Suprapubic skin (tissue), 4 donors: Measurements from ENCODE around the gene EP400. TPM values are rescaled to one million over a fixed set of nuclear protein-coding genes. Genes with fewer than 3 reads are reported as not detected.

Experiments used
- DNase-seq, 2 donors: peaks; one replicate each; pipeline ENCODE4 v3.0.0-alpha.2; 2019; ENCODE audit warnings: low spot score in 2 of 2
- H3K27ac ChIP-seq: fragments of 200-600 bp; sonication (generic); one replicate; pipeline ENCODE4 v1.5.1; 2019
- H3K27me3 ChIP-seq: fragments of 200-600 bp; sonication (generic); one replicate; pipeline ENCODE4 v1.5.1; 2019
- H3K36me3 ChIP-seq: fragments of 200-600 bp; sonication (generic); one replicate; pipeline ENCODE4 v1.5.1; 2019
- H3K4me1 ChIP-seq: fragments of 200-600 bp; sonication (generic); one replicate; pipeline ENCODE4 v1.5.1; 2019
- H3K4me3 ChIP-seq: fragments of 200-600 bp; sonication (generic); one replicate; pipeline ENCODE4 v1.5.1; 2019; ENCODE audit warnings: mild to moderate bottlenecking
- H3K9me3 ChIP-seq: fragments of 200-600 bp; sonication (generic); one replicate; pipeline ENCODE4 v1.5.1; 2019
- CTCF ChIP-seq, 2 donors: fragments of 200-600 bp in 1 of 2; fragments of 450-650 bp in 1 of 2; sonication (generic) in 1 of 2; IDR thresholded peaks; one replicate each; pipeline ENCODE4 v1.5.1; 2016 to 2019; ENCODE audit warnings: antibody characterized with exemption in 2 of 2, mild to moderate bottlenecking in 1 of 2, moderate library complexity in 1 of 2
- EP300 ChIP-seq: sonication (generic); formaldehyde crosslinking; IDR thresholded peaks from one replicate; pipeline ENCODE4 v1.6.1; 2017; ENCODE audit warnings: antibody characterized with exemption
- POLR2A ChIP-seq, 2 donors: fragments of 450-650 bp; IDR thresholded peaks; one replicate each; pipeline ENCODE4 v1.6.1; 2017; ENCODE audit warnings: antibody characterized with exemption in 2 of 2, mild to moderate bottlenecking in 2 of 2, moderate library complexity in 2 of 2
- POLR2AphosphoS5 ChIP-seq, 3 donors: sonication (generic); formaldehyde crosslinking; IDR thresholded peaks; one replicate each; pipeline ENCODE4 v1.6.1; 2017; ENCODE audit warnings: antibody characterized with exemption in 3 of 3
- WGBS: methylation state at CpG from one replicate; pipeline ENCODE4 v1.1.5; 2018; 5-methylcytosine and 5-hydroxymethylcytosine counted together
- total RNA-seq, 4 donors: library from RNA; depleted of rRNA; stranded (reverse); fragments of >200 nt; gene quantifications; one replicate each; pipeline ENCODE4 v1.1.0, GENCODE V29; 2016

The EP400 gene
- total RNA-seq, 4 donors from 2014 or later = 32.0 to 81.3 (median 40.1) TPM

- Histone ChIP-seq H3K36me3 (peaks cover 32% of the 10 kb centered on the region), H3K27ac (no peak overlapping the region), H3K27me3 (no peaks in the 10 kb centered on the region), H3K9me3 (no peaks in the 10 kb centered on the region), H3K4me3 (no peak overlapping the region), H3K4me1 (no peaks in the 10 kb centered on the region)
- DNase-seq = no peak
- TF ChIP-seq EP300 = no peak
- no peak for TF ChIP-seq CTCF (IDR thresholded peaks at IDR 0.05)
- no peak for TF ChIP-seq POLR2AphosphoS5 (IDR thresholded peaks at IDR 0.05)
- no peak for TF ChIP-seq POLR2A (IDR thresholded peaks at IDR 0.05)
- WGBS = 78% methylated on average over 4 of the region's 6 CpGs
Observed at GRCh38 chr12:132105467-132105866, 155.7 kb downstream of the EP400 start.

GRCh38 chr12:132106921-132107320 lies 157.2 kb downstream of the EP400 start:
- WGBS = 96% methylated on average over 7 of the region's 7 CpGs
- no peak overlapping the region for H3K27ac ChIP-seq
- no peaks in the 10 kb centered on the region for H3K4me1 ChIP-seq
- no peaks in the 10 kb centered on the region for H3K27me3 ChIP-seq
- DNase-seq = no peak
- no peaks in the 10 kb centered on the region for H3K9me3 ChIP-seq
- TF ChIP-seq POLR2A (IDR thresholded peaks at IDR 0.05) (no peak), EP300 (no peak), CTCF (IDR thresholded peaks at IDR 0.05) (no peak), POLR2AphosphoS5 (IDR thresholded peaks at IDR 0.05) (no peak)
- H3K4me3 ChIP-seq = no peak overlapping the region
- H3K36me3 ChIP-seq = peaks cover 44% of the 10 kb centered on the region

GRCh38 chr12:132108211-132108832 lies 158.6 kb downstream of the EP400 start:
- Histone ChIP-seq H3K4me1 (no peaks in the 10 kb centered on the region), H3K27me3 (no peaks in the 10 kb centered on the region), H3K9me3 (no peaks in the 10 kb centered on the region), H3K4me3 (no peak overlapping the region), H3K27ac (no peak overlapping the region), H3K36me3 (peaks cover 47% of the 10 kb centered on the region)
- 82% methylated on average over 16 of the region's 16 CpGs for WGBS
- peak in 1 of 2 donors; percentile 32 for DNase-seq
- TF ChIP-seq CTCF (IDR thresholded peaks at IDR 0.05) = no peak
- TF ChIP-seq POLR2A (IDR thresholded peaks at IDR 0.05) = no peak
- TF ChIP-seq EP300 = no peak
- TF ChIP-seq POLR2AphosphoS5 (IDR thresholded peaks at IDR 0.05) = no peak

- Histone ChIP-seq H3K36me3 (peaks cover 61% of the 10 kb centered on the region), H3K27me3 (no peaks in the 10 kb centered on the region), H3K4me1 (no peaks in the 10 kb centered on the region), H3K4me3 (no peak overlapping the region), H3K9me3 (no peaks in the 10 kb centered on the region), H3K27ac (no peak overlapping the region)
- WGBS = 87% methylated on average over 8 of the region's 8 CpGs
- TF ChIP-seq CTCF (IDR thresholded peaks at IDR 0.05) (no peak), POLR2AphosphoS5 (IDR thresholded peaks at IDR 0.05) (no peak), EP300 (no peak), POLR2A (IDR thresholded peaks at IDR 0.05) (no peak)
- no peak for DNase-seq
Observed at GRCh38 chr12:132109741-132110140, 160.0 kb downstream of the EP400 start.

GRCh38 chr12:132110677-132111076 lies 160.9 kb downstream of the EP400 start:
- DNase-seq = no peak
- H3K27me3 ChIP-seq = no peaks in the 10 kb centered on the region
- no peak overlapping the region for H3K27ac ChIP-seq
- peaks cover 62% of the 10 kb centered on the region for H3K36me3 ChIP-seq
- TF ChIP-seq CTCF (IDR thresholded peaks at IDR 0.05) (no peak), EP300 (no peak), POLR2A (IDR thresholded peaks at IDR 0.05) (no peak)
- H3K4me3 ChIP-seq = no peak overlapping the region
- WGBS = 88% methylated on average over 3 of the region's 3 CpGs
- H3K9me3 ChIP-seq = no peaks in the 10 kb centered on the region
- no peaks in the 10 kb centered on the region for H3K4me1 ChIP-seq
